ENCODE results near the gene SPOUT1. TPM values are rescaled to one million over a fixed set of nuclear protein-coding genes. Genes with fewer than 3 reads are reported as not detected.
A peak's percentile ranks its signal among the peaks of the same experiment; 100 is the strongest.

Gene SPOUT1
- total RNA-seq, 1 experiment from 2014 or later = 66.4 TPM

DNA sequence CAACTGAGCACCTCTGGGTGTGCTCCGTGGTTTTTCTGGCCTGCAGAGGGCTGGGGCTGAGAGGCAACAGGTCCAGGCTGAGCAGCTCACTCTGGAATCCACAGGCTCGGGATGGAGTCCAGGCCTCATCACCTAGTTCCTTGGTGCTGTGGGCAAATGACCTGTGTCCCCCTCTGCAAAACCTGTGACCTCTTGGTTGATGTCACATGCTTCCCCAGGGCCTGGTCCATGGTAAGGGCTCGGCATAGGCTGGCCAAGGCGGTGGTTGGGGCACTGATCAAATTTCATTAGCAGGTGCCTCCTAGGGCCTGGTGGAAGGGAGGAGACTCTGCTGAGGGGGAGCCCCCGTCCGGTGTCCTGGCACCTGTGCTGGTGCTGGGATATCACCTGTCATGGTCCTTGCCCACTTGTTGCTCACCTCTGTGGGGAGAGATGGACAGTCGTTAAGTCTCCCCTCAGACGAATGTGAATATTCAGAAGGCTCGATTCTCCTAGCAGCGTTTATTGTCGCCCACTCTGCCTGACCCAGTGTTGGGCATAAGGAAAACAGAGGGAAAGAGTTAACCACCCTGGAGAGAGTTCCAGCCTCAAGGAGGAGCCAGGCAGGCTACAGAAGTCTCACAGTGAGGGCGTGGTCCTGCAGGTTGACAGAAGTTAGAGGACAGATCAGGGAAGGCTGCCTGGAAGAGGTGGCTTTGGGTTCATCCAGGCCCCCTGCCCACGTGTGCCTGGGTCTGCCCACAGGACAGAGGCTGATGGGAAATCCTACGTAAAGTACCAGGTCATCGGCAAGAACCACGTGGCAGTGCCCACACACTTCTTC is 7.8 kb downstream of the SPOUT1 start:
- BruUV-seq (replicated peaks) = no TSS peak
- Histone ChIP-seq H3K9me3 (ENCODE audit: low read depth, low read length, poor library complexity, severe bottlenecking) (no peaks in the 10 kb centered on the region), H3K4me3 (ENCODE audit: low read depth, low read length, poor library complexity, severe bottlenecking) (no peak overlapping the region), H3K4me1 (ENCODE audit: insufficient read depth, low read length, poor library complexity, severe bottlenecking) (peaks cover 7% of the 10 kb centered on the region), H3K36me3 (ENCODE audit: insufficient read depth, low read length, poor library complexity, severe bottlenecking) (peaks cover 53% of the 10 kb centered on the region), H3K27me3 (replicated peaks; ENCODE audit: insufficient read depth, low read depth, low read length, poor library complexity) (no peaks in the 10 kb centered on the region), H3K27ac (ENCODE audit: low read depth, low read length, poor library complexity, severe bottlenecking) (no peak overlapping the region)
- TF ChIP-seq, protein P1, sequence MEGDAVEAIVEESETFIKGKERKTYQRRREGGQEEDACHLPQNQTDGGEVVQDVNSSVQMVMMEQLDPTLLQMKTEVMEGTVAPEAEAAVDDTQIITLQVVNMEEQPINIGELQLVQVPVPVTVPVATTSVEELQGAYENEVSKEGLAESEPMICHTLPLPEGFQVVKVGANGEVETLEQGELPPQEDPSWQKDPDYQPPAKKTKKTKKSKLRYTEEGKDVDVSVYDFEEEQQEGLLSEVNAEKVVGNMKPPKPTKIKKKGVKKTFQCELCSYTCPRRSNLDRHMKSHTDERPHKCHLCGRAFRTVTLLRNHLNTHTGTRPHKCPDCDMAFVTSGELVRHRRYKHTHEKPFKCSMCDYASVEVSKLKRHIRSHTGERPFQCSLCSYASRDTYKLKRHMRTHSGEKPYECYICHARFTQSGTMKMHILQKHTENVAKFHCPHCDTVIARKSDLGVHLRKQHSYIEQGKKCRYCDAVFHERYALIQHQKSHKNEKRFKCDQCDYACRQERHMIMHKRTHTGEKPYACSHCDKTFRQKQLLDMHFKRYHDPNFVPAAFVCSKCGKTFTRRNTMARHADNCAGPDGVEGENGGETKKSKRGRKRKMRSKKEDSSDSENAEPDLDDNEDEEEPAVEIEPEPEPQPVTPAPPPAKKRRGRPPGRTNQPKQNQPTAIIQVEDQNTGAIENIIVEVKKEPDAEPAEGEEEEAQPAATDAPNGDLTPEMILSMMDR (conservative IDR thresholded peaks at IDR 0.05; ENCODE audit: low read depth, low read length) = no peak
- TF ChIP-seq EZH2 (IDR thresholded peaks at IDR 0.05; ENCODE audit: borderline replicate concordance, low read depth, low read length, poor library complexity, severe bottlenecking) = no peak
- DNase-seq (ENCODE audit: low spot score) = no peak
- ChIA-PET CTCF (no interaction called here), POLR2A (ENCODE audit: low non-redundant PET) (interaction anchor here (0.6 kb wide), 1 partner anchor 8 kb away, joined by 3 read pairs; the partner anchor contains the start of gene SPOUT1)
- intact Hi-C loops (cut with micrococcal nuclease; ENCODE audit: unreplicated experiment) = no loop called here

DNA sequence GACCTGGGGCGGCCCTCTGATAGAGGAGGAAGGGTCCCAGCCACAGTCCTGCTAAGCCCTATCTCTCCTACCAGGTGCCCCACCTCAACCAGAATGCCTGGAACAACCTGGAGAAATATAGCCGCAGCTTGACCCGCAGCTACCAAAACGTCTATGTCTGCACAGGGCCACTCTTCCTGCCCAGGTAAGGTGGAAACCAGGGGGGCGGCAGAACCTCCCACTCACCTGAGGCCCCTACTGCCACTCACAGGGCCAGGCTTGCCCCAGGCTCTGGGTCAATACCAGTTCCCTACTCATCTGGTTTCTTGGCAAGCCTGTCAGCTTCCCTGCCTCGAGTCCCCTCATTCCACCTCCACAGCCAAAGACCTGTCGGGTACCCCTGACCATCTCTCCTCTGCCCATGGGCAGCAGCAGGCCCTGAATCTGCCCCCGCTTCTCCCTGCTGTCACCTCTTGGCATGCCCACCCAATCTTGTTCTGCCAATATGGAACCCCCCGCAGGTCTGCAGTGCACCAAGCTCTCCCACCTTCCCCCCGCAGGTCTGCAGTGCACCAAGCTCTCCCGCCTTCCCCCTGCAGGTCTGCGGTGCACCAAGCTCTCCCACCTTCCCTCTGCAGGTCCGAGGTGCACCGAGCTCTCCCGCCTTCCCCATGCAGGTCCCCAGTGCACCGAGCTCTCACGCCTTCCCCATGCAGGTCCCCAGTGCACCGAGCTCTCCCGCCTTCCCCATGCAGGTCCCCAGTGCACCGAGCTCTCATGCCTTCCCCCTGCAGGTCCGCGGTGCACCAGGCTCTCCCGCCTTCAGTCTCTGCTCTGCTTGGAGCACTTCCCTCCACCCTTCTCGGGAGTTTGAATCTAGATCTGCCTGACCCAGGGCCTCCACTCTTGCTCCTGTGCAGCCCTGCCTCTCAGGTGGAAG is 8.7 kb downstream of the SPOUT1 start:
- POLR2A ChIA-PET (ENCODE audit: low non-redundant PET) = interaction anchor here (0.6 kb wide), 1 partner anchor 9 kb away, joined by 3 read pairs; the partner anchor contains the start of gene SPOUT1
- CTCF ChIA-PET = interaction anchor here (0.6 kb wide), 1 partner anchor 845 kb away, joined by 3 read pairs; the partner anchor contains the start of gene PRRX2
- BruUV-seq (replicated peaks) = no TSS peak

More for the DNA sequence above, 8.7 kb downstream of the SPOUT1 start:
- Histone ChIP-seq H3K4me1 (ENCODE audit: insufficient read depth, low read length, poor library complexity, severe bottlenecking) (peaks cover 7% of the 10 kb centered on the region), H3K27ac (ENCODE audit: low read depth, low read length, poor library complexity, severe bottlenecking) (peak overlapping the region; percentile 53), H3K36me3 (ENCODE audit: insufficient read depth, low read length, poor library complexity, severe bottlenecking) (peaks cover 44% of the 10 kb centered on the region), H3K4me3 (ENCODE audit: low read depth, low read length, poor library complexity, severe bottlenecking) (no peak overlapping the region), H3K27me3 (replicated peaks; ENCODE audit: insufficient read depth, low read depth, low read length, poor library complexity) (no peaks in the 10 kb centered on the region), H3K9me3 (ENCODE audit: low read depth, low read length, poor library complexity, severe bottlenecking) (no peaks in the 10 kb centered on the region)
- intact Hi-C loops (cut with micrococcal nuclease; ENCODE audit: unreplicated experiment) = no loop called here
- TF ChIP-seq, protein P1 (conservative IDR thresholded peaks at IDR 0.05; ENCODE audit: low read depth, low read length) = no peak
- TF ChIP-seq EZH2 (IDR thresholded peaks at IDR 0.05; ENCODE audit: borderline replicate concordance, low read depth, low read length, poor library complexity, severe bottlenecking) = no peak
- DNase-seq (ENCODE audit: low spot score) = no peak
